ENCODE results near the gene NUP210L. TPM values are rescaled to one million over a fixed set of nuclear protein-coding genes. Genes with fewer than 3 reads are reported as not detected.

The NUP210L gene
- total and polyA plus RNA-seq, 2 of the 13 experiments (the other 11 are each of a cell fraction or from before 2014, with no cell fraction given): not detected

DNA sequence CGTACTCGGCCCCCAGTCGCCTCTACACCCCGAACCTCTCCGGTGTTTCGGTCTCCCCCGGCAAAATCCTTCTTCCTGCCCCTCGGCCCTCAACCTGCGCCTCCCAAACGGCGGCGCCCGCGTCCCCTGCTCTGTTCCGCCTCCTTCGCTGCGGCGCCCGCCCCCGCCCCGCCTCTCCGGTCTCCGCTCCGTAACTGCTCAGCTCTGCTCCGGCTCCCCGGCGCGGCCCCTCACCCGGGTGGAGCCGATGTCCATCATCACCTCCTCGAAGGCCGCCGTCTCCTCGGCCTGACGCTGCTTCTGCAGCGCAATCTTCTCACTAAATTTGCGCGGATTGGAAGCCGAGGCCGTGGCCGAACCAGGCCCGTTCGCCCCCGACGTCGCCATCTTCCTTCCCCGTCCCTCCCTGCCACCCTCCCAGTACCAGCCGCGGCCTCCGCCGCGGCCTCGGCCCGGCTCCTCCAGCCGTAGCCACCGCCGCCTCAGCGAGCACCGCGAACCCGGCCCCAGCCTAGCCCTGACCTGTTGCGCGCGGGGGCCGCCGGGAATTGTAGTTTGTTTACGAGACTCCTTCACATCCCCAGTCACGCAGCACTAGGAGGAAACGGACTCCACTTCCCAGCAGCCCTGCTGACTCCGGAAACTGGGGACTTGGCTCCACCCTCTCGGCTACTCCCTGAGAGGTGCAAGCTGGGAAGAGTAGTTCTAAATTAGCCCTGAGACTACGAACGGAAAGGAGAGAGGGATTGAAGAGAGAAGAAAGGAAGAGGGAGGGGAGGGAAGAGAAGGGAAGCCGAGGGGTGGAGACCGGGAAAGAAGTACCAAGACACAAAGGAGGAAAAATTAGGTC lies 196.5 kb downstream of the NUP210L start, which contains the start of gene CRTC2 (continued):
- TF ChIP-seq, protein P1, sequence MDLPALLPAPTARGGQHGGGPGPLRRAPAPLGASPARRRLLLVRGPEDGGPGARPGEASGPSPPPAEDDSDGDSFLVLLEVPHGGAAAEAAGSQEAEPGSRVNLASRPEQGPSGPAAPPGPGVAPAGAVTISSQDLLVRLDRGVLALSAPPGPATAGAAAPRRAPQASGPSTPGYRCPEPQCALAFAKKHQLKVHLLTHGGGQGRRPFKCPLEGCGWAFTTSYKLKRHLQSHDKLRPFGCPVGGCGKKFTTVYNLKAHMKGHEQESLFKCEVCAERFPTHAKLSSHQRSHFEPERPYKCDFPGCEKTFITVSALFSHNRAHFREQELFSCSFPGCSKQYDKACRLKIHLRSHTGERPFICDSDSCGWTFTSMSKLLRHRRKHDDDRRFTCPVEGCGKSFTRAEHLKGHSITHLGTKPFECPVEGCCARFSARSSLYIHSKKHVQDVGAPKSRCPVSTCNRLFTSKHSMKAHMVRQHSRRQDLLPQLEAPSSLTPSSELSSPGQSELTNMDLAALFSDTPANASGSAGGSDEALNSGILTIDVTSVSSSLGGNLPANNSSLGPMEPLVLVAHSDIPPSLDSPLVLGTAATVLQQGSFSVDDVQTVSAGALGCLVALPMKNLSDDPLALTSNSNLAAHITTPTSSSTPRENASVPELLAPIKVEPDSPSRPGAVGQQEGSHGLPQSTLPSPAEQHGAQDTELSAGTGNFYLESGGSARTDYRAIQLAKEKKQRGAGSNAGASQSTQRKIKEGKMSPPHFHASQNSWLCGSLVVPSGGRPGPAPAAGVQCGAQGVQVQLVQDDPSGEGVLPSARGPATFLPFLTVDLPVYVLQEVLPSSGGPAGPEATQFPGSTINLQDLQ (CRISPR knock-in tag; IDR thresholded peaks at IDR 0.05): peak; percentile 37; the same call in 1 of the 2 replicates
- TF ChIP-seq, protein P2, sequence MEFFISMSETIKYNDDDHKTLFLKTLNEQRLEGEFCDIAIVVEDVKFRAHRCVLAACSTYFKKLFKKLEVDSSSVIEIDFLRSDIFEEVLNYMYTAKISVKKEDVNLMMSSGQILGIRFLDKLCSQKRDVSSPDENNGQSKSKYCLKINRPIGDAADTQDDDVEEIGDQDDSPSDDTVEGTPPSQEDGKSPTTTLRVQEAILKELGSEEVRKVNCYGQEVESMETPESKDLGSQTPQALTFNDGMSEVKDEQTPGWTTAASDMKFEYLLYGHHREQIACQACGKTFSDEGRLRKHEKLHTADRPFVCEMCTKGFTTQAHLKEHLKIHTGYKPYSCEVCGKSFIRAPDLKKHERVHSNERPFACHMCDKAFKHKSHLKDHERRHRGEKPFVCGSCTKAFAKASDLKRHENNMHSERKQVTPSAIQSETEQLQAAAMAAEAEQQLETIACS (CRISPR knock-in tag; IDR thresholded peaks at IDR 0.05): 0 out of 2 replicates have a peak, but pooled peaks have one; percentile 16
- peak; percentile 98 for TF ChIP-seq THAP11 (CRISPR knock-in tag; IDR thresholded peaks at IDR 0.05)
- TF ChIP-seq, protein P3, sequence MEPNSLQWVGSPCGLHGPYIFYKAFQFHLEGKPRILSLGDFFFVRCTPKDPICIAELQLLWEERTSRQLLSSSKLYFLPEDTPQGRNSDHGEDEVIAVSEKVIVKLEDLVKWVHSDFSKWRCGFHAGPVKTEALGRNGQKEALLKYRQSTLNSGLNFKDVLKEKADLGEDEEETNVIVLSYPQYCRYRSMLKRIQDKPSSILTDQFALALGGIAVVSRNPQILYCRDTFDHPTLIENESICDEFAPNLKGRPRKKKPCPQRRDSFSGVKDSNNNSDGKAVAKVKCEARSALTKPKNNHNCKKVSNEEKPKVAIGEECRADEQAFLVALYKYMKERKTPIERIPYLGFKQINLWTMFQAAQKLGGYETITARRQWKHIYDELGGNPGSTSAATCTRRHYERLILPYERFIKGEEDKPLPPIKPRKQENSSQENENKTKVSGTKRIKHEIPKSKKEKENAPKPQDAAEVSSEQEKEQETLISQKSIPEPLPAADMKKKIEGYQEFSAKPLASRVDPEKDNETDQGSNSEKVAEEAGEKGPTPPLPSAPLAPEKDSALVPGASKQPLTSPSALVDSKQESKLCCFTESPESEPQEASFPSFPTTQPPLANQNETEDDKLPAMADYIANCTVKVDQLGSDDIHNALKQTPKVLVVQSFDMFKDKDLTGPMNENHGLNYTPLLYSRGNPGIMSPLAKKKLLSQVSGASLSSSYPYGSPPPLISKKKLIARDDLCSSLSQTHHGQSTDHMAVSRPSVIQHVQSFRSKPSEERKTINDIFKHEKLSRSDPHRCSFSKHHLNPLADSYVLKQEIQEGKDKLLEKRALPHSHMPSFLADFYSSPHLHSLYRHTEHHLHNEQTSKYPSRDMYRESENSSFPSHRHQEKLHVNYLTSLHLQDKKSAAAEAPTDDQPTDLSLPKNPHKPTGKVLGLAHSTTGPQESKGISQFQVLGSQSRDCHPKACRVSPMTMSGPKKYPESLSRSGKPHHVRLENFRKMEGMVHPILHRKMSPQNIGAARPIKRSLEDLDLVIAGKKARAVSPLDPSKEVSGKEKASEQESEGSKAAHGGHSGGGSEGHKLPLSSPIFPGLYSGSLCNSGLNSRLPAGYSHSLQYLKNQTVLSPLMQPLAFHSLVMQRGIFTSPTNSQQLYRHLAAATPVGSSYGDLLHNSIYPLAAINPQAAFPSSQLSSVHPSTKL (CRISPR knock-in tag; IDR thresholded peaks at IDR 0.05): peak; percentile 29; the same call in 1 of the 2 replicates
- TF ChIP-seq BORCS8-MEF2B (CRISPR knock-in tag; IDR thresholded peaks at IDR 0.05): peak; percentile 80
- peak; percentile 53; the same call in 1 of the 2 replicates for TF ChIP-seq MED1 (CRISPR knock-in tag; IDR thresholded peaks at IDR 0.05)
- TF ChIP-seq ZNF556 (CRISPR knock-in tag; IDR thresholded peaks at IDR 0.05; ENCODE audit: borderline replicate concordance): peak; percentile 75
- TF ChIP-seq SAP130 (CRISPR knock-in tag; IDR thresholded peaks at IDR 0.05; ENCODE audit: low read depth): peak; percentile 84
- peak; percentile 84; the same call in 1 of the 2 replicates for TF ChIP-seq ZNF776 (CRISPR knock-in tag; IDR thresholded peaks at IDR 0.05)
- no peak for TF ChIP-seq MZF1 (CRISPR knock-in tag; IDR thresholded peaks at IDR 0.05; ENCODE audit: borderline replicate concordance)
- TF ChIP-seq NFE2L2 (IDR thresholded peaks at IDR 0.05; ENCODE audit: low read length): no peak
- TF ChIP-seq, protein P4, sequence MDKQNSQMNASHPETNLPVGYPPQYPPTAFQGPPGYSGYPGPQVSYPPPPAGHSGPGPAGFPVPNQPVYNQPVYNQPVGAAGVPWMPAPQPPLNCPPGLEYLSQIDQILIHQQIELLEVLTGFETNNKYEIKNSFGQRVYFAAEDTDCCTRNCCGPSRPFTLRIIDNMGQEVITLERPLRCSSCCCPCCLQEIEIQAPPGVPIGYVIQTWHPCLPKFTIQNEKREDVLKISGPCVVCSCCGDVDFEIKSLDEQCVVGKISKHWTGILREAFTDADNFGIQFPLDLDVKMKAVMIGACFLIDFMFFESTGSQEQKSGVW (CRISPR knock-in tag; IDR thresholded peaks at IDR 0.05; ENCODE audit: borderline replicate concordance): no peak
- TF ChIP-seq, protein P5, sequence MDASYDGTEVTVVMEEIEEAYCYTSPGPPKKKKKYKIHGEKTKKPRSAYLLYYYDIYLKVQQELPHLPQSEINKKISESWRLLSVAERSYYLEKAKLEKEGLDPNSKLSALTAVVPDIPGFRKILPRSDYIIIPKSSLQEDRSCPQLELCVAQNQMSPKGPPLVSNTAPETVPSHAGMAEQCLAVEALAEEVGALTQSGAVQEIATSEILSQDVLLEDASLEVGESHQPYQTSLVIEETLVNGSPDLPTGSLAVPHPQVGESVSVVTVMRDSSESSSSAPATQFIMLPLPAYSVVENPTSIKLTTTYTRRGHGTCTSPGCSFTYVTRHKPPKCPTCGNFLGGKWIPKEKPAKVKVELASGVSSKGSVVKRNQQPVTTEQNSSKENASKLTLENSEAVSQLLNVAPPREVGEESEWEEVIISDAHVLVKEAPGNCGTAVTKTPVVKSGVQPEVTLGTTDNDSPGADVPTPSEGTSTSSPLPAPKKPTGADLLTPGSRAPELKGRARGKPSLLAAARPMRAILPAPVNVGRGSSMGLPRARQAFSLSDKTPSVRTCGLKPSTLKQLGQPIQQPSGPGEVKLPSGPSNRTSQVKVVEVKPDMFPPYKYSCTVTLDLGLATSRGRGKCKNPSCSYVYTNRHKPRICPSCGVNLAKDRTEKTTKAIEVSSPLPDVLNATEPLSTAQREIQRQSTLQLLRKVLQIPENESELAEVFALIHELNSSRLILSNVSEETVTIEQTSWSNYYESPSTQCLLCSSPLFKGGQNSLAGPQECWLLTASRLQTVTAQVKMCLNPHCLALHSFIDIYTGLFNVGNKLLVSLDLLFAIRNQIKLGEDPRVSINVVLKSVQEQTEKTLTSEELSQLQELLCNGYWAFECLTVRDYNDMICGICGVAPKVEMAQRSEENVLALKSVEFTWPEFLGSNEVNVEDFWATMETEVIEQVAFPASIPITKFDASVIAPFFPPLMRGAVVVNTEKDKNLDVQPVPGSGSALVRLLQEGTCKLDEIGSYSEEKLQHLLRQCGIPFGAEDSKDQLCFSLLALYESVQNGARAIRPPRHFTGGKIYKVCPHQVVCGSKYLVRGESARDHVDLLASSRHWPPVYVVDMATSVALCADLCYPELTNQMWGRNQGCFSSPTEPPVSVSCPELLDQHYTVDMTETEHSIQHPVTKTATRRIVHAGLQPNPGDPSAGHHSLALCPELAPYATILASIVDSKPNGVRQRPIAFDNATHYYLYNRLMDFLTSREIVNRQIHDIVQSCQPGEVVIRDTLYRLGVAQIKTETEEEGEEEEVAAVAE (CRISPR knock-in tag; IDR thresholded peaks at IDR 0.05; ENCODE audit: borderline replicate concordance): no peak
- TF ChIP-seq ZNF629 (CRISPR knock-in tag; conservative IDR thresholded peaks at IDR 0.05): 0 out of 2 replicates have a peak, but pooled peaks have one; percentile 31
- TF ChIP-seq PPARG (CRISPR knock-in tag; conservative IDR thresholded peaks at IDR 0.05): no peak; the same call in 1 of the 2 replicates

Measured in HepG2 (cell line).